WTC11 (cell line): ENCODE measurements around the gene TEX13C. TPM values are rescaled to one million over a fixed set of nuclear protein-coding genes. Genes with fewer than 3 reads are reported as not detected.

Experiments
- ATAC-seq: fragments of 200-7000 bp; cut with Tn5 transposase; 2 replicates; pipeline ENCODE4 v1.10.0; 2021; ENCODE audit warnings: mild to moderate bottlenecking, moderate library complexity
- CTCF ChIA-PET: fragments of 300-600 bp; sonication (Branson Sonifier 250); formaldehyde crosslinking; loops from one replicate; lab custom pipeline; 2021; ENCODE audit warnings: antibody characterized with exemption; lab: Charles Lee
- POLR2A ChIA-PET: fragments of 350-600 bp; sonication (Branson Sonifier 250); formaldehyde crosslinking; loops from one replicate; lab custom pipeline; 2021; ENCODE audit warnings: antibody characterized with exemption; lab: Charles Lee
- DNase-seq: peaks from one replicate; pipeline ENCODE4 v3.0.0; 2021; ENCODE audit warnings: low spot score
- H3K27ac Mint-ChIP-seq: 2 replicates; pipeline ENCODE4 v1.8.0; 2021; ENCODE audit warnings: mixed read lengths
- H3K27me3 Mint-ChIP-seq: 2 replicates; pipeline ENCODE4 v1.8.0; 2021; ENCODE audit warnings: low read depth, mild to moderate bottlenecking, moderate library complexity, mixed read lengths
- H3K36me3 Mint-ChIP-seq: 2 replicates; pipeline ENCODE4 v1.8.0; 2021; ENCODE audit warnings: mixed read lengths
- H3K4me1 Mint-ChIP-seq: 2 replicates; pipeline ENCODE4 v1.8.0; 2022; ENCODE audit warnings: mixed read lengths
- H3K4me3 Mint-ChIP-seq: 2 replicates; pipeline ENCODE4 v1.8.0; 2021; ENCODE audit warnings: mild to moderate bottlenecking, moderate library complexity, mixed read lengths
- H3K9me3 Mint-ChIP-seq: 2 replicates; pipeline ENCODE4 v1.8.0; 2021; ENCODE audit warnings: mixed read lengths
- FOXJ3 ChIP-seq: sonication (generic); formaldehyde crosslinking; IDR thresholded peaks from 2 replicates; pipeline ENCODE4 v1.9.0; 2021; ENCODE audit warnings: missing genetic modification reagents, mild to moderate bottlenecking, borderline replicate concordance
- FOXP4 ChIP-seq: sonication (generic); formaldehyde crosslinking; IDR thresholded peaks from 2 replicates; pipeline ENCODE4 v1.8.0; 2022; ENCODE audit warnings: mild to moderate bottlenecking, missing genetic modification reagents
- IRF2 ChIP-seq: sonication (generic); formaldehyde crosslinking; IDR thresholded peaks from 2 replicates; pipeline ENCODE4 v1.8.0; 2022; ENCODE audit warnings: low read depth, missing genetic modification reagents, borderline replicate concordance
- NFE2L1 ChIP-seq: sonication (generic); formaldehyde crosslinking; IDR thresholded peaks from 2 replicates; pipeline ENCODE4 v1.8.1; 2023; ENCODE audit warnings: missing genetic modification reagents
- NFYB ChIP-seq: sonication (generic); formaldehyde crosslinking; conservative IDR thresholded peaks from 2 replicates; pipeline ENCODE4 v1.8.0; 2022; ENCODE audit warnings: low read depth, missing genetic modification reagents
- NR2C2 ChIP-seq: sonication (generic); formaldehyde crosslinking; IDR thresholded peaks from 2 replicates; pipeline ENCODE4 v1.8.0; 2022; ENCODE audit warnings: mild to moderate bottlenecking, missing genetic modification reagents
- RORB ChIP-seq: fragments of 250-450 bp; sonication (Bioruptor Pico); IDR thresholded peaks from 2 replicates; pipeline ENCODE4 v1.9.0; 2021; ENCODE audit warnings: mild to moderate bottlenecking
- SMAD4 ChIP-seq: sonication (generic); formaldehyde crosslinking; IDR thresholded peaks from 2 replicates; pipeline ENCODE4 v1.8.0; 2022; ENCODE audit warnings: mild to moderate bottlenecking, missing genetic modification reagents
- TP53 ChIP-seq: sonication (generic); formaldehyde crosslinking; IDR thresholded peaks from 2 replicates; pipeline ENCODE4 v1.8.1; 2023; ENCODE audit warnings: mild to moderate bottlenecking, missing genetic modification reagents
- ZMAT4 ChIP-seq: fragments of 250-450 bp; sonication (Bioruptor Pico); IDR thresholded peaks from 2 replicates; pipeline ENCODE4 v1.9.0; 2021; ENCODE audit warnings: mild to moderate bottlenecking
- ZNF671 ChIP-seq: fragments of 250-450 bp; sonication (Bioruptor Pico); IDR thresholded peaks from 2 replicates; pipeline ENCODE4 v1.8.0; 2021; ENCODE audit warnings: mild to moderate bottlenecking
- total RNA-seq: library from RNA; stranded (reverse); gene quantifications from 3 replicates; pipeline ENCODE4 v1.2.3, GENCODE V29; 2021
- TF ChIP-seq, protein P1 (sequence below): sonication (generic); formaldehyde crosslinking; IDR thresholded peaks from 2 replicates; pipeline ENCODE4 v1.8.1; 2023; ENCODE audit warnings: mild to moderate bottlenecking, moderate library complexity, missing genetic modification reagents
- TF ChIP-seq, protein P2 (sequence below): sonication (generic); formaldehyde crosslinking; IDR thresholded peaks from 2 replicates; pipeline ENCODE4 v1.8.1; 2023; ENCODE audit warnings: mild to moderate bottlenecking, missing genetic modification reagents, borderline replicate concordance
- TF ChIP-seq, protein P3 (sequence below): fragments of 250-450 bp; sonication (Bioruptor Pico); IDR thresholded peaks from 2 replicates; pipeline ENCODE4 v1.9.0; 2021; ENCODE audit warnings: mild to moderate bottlenecking, borderline replicate concordance
- TF ChIP-seq, protein P4 (sequence below): sonication (generic); formaldehyde crosslinking; IDR thresholded peaks from 2 replicates; pipeline ENCODE4 v1.8.0; 2023; ENCODE audit warnings: mild to moderate bottlenecking, missing genetic modification reagents

The TEX13C gene
- total RNA-seq, 1 experiment from 2014 or later, result 0.26 TPM

GRCh38 chrX:125293850-125294780 lies 25.6 kb upstream of the TEX13C start:
- POLR2A ChIA-PET, result no interaction called here
- H3K9me3 Mint-ChIP-seq, result peaks cover 4% of the 10 kb centered on the region; the same call in 1 of the 2 replicates
- no peak overlapping the region for H3K27ac Mint-ChIP-seq
- no peak overlapping the region for H3K4me3 Mint-ChIP-seq
- ATAC-seq, result no peak
- no peaks in the 10 kb centered on the region for H3K27me3 Mint-ChIP-seq
- peaks cover 8% of the 10 kb centered on the region for H3K4me1 Mint-ChIP-seq
- TF ChIP-seq NFYB (CRISPR knock-in tag), result no peak
- TF ChIP-seq, protein P1, sequence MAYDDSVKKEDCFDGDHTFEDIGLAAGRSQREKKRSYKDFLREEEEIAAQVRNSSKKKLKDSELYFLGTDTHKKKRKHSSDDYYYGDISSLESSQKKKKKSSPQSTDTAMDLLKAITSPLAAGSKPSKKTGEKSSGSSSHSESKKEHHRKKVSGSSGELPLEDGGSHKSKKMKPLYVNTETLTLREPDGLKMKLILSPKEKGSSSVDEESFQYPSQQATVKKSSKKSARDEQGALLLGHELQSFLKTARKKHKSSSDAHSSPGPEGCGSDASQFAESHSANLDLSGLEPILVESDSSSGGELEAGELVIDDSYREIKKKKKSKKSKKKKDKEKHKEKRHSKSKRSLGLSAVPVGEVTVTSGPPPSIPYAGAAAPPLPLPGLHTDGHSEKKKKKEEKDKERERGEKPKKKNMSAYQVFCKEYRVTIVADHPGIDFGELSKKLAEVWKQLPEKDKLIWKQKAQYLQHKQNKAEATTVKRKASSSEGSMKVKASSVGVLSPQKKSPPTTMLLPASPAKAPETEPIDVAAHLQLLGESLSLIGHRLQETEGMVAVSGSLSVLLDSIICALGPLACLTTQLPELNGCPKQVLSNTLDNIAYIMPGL (CRISPR knock-in tag), result no peak
- no peak for TF ChIP-seq NR2C2 (CRISPR knock-in tag)
- TF ChIP-seq TP53 (CRISPR knock-in tag), result no peak
- TF ChIP-seq, protein P2, sequence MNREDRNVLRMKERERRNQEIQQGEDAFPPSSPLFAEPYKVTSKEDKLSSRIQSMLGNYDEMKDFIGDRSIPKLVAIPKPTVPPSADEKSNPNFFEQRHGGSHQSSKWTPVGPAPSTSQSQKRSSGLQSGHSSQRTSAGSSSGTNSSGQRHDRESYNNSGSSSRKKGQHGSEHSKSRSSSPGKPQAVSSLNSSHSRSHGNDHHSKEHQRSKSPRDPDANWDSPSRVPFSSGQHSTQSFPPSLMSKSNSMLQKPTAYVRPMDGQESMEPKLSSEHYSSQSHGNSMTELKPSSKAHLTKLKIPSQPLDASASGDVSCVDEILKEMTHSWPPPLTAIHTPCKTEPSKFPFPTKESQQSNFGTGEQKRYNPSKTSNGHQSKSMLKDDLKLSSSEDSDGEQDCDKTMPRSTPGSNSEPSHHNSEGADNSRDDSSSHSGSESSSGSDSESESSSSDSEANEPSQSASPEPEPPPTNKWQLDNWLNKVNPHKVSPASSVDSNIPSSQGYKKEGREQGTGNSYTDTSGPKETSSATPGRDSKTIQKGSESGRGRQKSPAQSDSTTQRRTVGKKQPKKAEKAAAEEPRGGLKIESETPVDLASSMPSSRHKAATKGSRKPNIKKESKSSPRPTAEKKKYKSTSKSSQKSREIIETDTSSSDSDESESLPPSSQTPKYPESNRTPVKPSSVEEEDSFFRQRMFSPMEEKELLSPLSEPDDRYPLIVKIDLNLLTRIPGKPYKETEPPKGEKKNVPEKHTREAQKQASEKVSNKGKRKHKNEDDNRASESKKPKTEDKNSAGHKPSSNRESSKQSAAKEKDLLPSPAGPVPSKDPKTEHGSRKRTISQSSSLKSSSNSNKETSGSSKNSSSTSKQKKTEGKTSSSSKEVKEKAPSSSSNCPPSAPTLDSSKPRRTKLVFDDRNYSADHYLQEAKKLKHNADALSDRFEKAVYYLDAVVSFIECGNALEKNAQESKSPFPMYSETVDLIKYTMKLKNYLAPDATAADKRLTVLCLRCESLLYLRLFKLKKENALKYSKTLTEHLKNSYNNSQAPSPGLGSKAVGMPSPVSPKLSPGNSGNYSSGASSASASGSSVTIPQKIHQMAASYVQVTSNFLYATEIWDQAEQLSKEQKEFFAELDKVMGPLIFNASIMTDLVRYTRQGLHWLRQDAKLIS (CRISPR knock-in tag), result no peak
- TF ChIP-seq FOXJ3 (CRISPR knock-in tag), result no peak
- TF ChIP-seq, protein P3, sequence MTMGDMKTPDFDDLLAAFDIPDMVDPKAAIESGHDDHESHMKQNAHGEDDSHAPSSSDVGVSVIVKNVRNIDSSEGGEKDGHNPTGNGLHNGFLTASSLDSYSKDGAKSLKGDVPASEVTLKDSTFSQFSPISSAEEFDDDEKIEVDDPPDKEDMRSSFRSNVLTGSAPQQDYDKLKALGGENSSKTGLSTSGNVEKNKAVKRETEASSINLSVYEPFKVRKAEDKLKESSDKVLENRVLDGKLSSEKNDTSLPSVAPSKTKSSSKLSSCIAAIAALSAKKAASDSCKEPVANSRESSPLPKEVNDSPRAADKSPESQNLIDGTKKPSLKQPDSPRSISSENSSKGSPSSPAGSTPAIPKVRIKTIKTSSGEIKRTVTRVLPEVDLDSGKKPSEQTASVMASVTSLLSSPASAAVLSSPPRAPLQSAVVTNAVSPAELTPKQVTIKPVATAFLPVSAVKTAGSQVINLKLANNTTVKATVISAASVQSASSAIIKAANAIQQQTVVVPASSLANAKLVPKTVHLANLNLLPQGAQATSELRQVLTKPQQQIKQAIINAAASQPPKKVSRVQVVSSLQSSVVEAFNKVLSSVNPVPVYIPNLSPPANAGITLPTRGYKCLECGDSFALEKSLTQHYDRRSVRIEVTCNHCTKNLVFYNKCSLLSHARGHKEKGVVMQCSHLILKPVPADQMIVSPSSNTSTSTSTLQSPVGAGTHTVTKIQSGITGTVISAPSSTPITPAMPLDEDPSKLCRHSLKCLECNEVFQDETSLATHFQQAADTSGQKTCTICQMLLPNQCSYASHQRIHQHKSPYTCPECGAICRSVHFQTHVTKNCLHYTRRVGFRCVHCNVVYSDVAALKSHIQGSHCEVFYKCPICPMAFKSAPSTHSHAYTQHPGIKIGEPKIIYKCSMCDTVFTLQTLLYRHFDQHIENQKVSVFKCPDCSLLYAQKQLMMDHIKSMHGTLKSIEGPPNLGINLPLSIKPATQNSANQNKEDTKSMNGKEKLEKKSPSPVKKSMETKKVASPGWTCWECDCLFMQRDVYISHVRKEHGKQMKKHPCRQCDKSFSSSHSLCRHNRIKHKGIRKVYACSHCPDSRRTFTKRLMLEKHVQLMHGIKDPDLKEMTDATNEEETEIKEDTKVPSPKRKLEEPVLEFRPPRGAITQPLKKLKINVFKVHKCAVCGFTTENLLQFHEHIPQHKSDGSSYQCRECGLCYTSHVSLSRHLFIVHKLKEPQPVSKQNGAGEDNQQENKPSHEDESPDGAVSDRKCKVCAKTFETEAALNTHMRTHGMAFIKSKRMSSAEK (CRISPR knock-in tag), result no peak
- TF ChIP-seq, protein P4, sequence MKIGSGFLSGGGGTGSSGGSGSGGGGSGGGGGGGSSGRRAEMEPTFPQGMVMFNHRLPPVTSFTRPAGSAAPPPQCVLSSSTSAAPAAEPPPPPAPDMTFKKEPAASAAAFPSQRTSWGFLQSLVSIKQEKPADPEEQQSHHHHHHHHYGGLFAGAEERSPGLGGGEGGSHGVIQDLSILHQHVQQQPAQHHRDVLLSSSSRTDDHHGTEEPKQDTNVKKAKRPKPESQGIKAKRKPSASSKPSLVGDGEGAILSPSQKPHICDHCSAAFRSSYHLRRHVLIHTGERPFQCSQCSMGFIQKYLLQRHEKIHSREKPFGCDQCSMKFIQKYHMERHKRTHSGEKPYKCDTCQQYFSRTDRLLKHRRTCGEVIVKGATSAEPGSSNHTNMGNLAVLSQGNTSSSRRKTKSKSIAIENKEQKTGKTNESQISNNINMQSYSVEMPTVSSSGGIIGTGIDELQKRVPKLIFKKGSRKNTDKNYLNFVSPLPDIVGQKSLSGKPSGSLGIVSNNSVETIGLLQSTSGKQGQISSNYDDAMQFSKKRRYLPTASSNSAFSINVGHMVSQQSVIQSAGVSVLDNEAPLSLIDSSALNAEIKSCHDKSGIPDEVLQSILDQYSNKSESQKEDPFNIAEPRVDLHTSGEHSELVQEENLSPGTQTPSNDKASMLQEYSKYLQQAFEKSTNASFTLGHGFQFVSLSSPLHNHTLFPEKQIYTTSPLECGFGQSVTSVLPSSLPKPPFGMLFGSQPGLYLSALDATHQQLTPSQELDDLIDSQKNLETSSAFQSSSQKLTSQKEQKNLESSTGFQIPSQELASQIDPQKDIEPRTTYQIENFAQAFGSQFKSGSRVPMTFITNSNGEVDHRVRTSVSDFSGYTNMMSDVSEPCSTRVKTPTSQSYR (CRISPR knock-in tag), result no peak
- TF ChIP-seq, all 79 proteins: peak for 0
- DNase-seq, result no peak
- H3K36me3 Mint-ChIP-seq, result no peaks in the 10 kb centered on the region
- CTCF ChIA-PET, result no interaction called here

DNA sequence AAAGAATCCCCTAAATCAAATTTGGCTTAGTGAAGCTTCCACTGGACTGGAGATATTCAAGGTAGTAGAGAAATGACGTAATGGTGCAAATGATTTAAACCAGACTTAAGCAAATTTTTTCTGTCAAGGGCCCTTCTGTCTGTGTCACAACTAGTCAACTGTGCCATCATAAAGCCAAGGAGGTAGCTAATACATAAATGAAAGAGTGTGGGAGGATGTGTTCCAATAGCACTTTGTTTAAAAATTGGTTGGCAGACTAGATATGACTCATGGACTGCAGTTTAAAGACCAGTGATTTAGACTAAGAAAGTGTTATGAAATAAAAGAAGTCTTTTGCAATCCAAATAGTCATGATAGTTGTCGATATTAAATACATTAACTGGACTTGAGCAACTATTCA lies 24.3 kb upstream of the TEX13C start:
- no peak overlapping the region for H3K4me3 Mint-ChIP-seq
- H3K9me3 Mint-ChIP-seq, result peaks cover 4% of the 10 kb centered on the region; the same call in 1 of the 2 replicates
- ATAC-seq (no peak), DNase-seq (no peak)
- no peak overlapping the region for H3K27ac Mint-ChIP-seq
- peaks cover 8% of the 10 kb centered on the region for H3K4me1 Mint-ChIP-seq
- ChIA-PET POLR2A (no interaction called here), CTCF (no interaction called here)
- H3K36me3 Mint-ChIP-seq, result no peaks in the 10 kb centered on the region
- H3K27me3 Mint-ChIP-seq, result no peaks in the 10 kb centered on the region
- TF ChIP-seq IRF2 (CRISPR knock-in tag) (no peak), RORB (CRISPR knock-in tag) (no peak), NFE2L1 (CRISPR knock-in tag) (no peak), SMAD4 (CRISPR knock-in tag) (no peak), ZMAT4 (CRISPR knock-in tag) (no peak), ZNF671 (no peak), FOXP4 (CRISPR knock-in tag) (no peak), NR2C2 (CRISPR knock-in tag) (no peak)
